Endothelial cell of umbilical vein (primary cell): ENCODE results near the gene PARP9. TPM values are rescaled to one million over a fixed set of nuclear protein-coding genes. Genes with fewer than 3 reads are reported as not detected.

Experiments used
- BruUV-seq: library from RNA; stranded (reverse); fragments of 400-500 nt; replicated peaks from 2 replicates; lab custom pipeline; 2021; lab: Mats Ljungman, UMichigan
- CTCF ChIA-PET: fragments of 300-600, 350-600 bp; sonication (Branson Sonifier 250); formaldehyde crosslinking; loops from one replicate; lab custom pipeline; 2021; ENCODE audit warnings: antibody characterized with exemption, inconsistent platforms; lab: Charles Lee
- POLR2A ChIA-PET: fragments of 300-600, 350-600 bp; sonication (Branson Sonifier 250); formaldehyde crosslinking; loops from one replicate; lab custom pipeline; 2021; ENCODE audit warnings: antibody characterized with exemption, inconsistent platforms; lab: Charles Lee
- DNase-seq: peaks from one replicate; pipeline ENCODE4 v3.0.0-alpha.2; 2011; ENCODE audit warnings: low read depth, low spot score
- FAIRE-seq: peaks from 2 replicates; lab custom pipeline; 2011; peaks lifted over from hg19 to GRCh38; lab: Jason Lieb, UNC
- H2AFZ ChIP-seq: 2 replicates; pipeline ENCODE4 v1.6.0; 2012; ENCODE audit warnings: low read depth, low read length, control low read depth, inconsistent platforms
- H3K27ac ChIP-seq: 2 replicates; pipeline ENCODE4 v1.5.1; 2011; ENCODE audit warnings: low read depth, mild to moderate bottlenecking, control low read depth, low read length, moderate library complexity; ENCODE audit not compliant: insufficient read depth
- H3K27me3 ChIP-seq, 2 experiments: 2 replicates each; pipeline versions ENCODE4 v1.6.0 to v1.6.1; 2011; ENCODE audit warnings: low read length in 2 of 2, mixed read lengths in 1 of 2; ENCODE audit not compliant: control insufficient read depth in 2 of 2, insufficient read depth in 2 of 2
- H3K36me3 ChIP-seq, 2 experiments: 2 replicates in 1 of 2; 3 replicates in 1 of 2; pipeline ENCODE4 v1.5.1; 2011; ENCODE audit warnings: low read length in 2 of 2, mild to moderate bottlenecking in 1 of 2, moderate library complexity in 1 of 2; ENCODE audit not compliant: control insufficient read depth in 2 of 2, insufficient read depth in 2 of 2; ENCODE audit errors: extremely low read depth in 1 of 2
- H3K4me1 ChIP-seq: 3 replicates; pipeline ENCODE4 v1.5.1; 2011; ENCODE audit warnings: mild to moderate bottlenecking, low read length; ENCODE audit not compliant: control insufficient read depth, insufficient read depth; ENCODE audit errors: extremely low read depth
- H3K4me2 ChIP-seq: 2 replicates; pipeline ENCODE4 v1.6.1; 2011; ENCODE audit warnings: low read length, control low read depth, mixed read lengths; ENCODE audit not compliant: insufficient read depth
- H3K4me3 ChIP-seq, 3 experiments: fragments of 200-600 bp in 1 of 3; sonication (generic), shearing (Covaris generic) in 1 of 3; replicated peaks in 1 of 3; 2 replicates each; pipeline ENCODE4 v1.5.1; 2011 to 2016; ENCODE audit warnings: control low read depth in 3 of 3, low read length in 3 of 3, mild to moderate bottlenecking in 2 of 3, inconsistent platforms in 1 of 3, low read depth in 1 of 3, moderate library complexity in 1 of 3; ENCODE audit not compliant: insufficient read depth in 1 of 3
- H3K79me2 ChIP-seq: 2 replicates; pipeline ENCODE4 v1.6.0; 2012; ENCODE audit warnings: low read length, inconsistent platforms; ENCODE audit not compliant: control insufficient read depth, insufficient read depth
- H3K9ac ChIP-seq: replicated peaks from 2 replicates; pipeline ENCODE3; 2011; ENCODE audit warnings: low read length, control low read depth; ENCODE audit not compliant: insufficient read depth; ENCODE audit errors: extremely low read depth
- H3K9me1 ChIP-seq: replicated peaks from 3 replicates; pipeline ENCODE4 v1.6.0; 2011; ENCODE audit warnings: mild to moderate bottlenecking, low read length; ENCODE audit not compliant: control insufficient read depth, insufficient read depth; ENCODE audit errors: extremely low read depth
- H3K9me3 ChIP-seq: replicated peaks from 2 replicates; pipeline ENCODE4 v1.5.1; 2012; ENCODE audit warnings: low read length, inconsistent platforms; ENCODE audit not compliant: control insufficient read depth, insufficient read depth
- H4K20me1 ChIP-seq: replicated peaks from 2 replicates; pipeline ENCODE3; 2011; ENCODE audit warnings: mild to moderate bottlenecking, low read length; ENCODE audit not compliant: control insufficient read depth, insufficient read depth; ENCODE audit errors: extremely low read depth
- CTCF ChIP-seq, 2 donors: IDR thresholded peaks; 1 replicate in 1 of 2; 2 replicates in 1 of 2; pipeline ENCODE4 v1.5.1; 2011; ENCODE audit warnings: low read length in 2 of 2, mild to moderate bottlenecking in 2 of 2, moderate library complexity in 2 of 2, control low read depth in 1 of 2, inconsistent platforms in 1 of 2, low read depth in 1 of 2; ENCODE audit not compliant: insufficient read depth in 1 of 2; ENCODE audit errors: extremely low read depth in 1 of 2
- FOS ChIP-seq: IDR thresholded peaks from 2 replicates; pipeline ENCODE4 v1.6.1; 2011; ENCODE audit warnings: mild to moderate bottlenecking, low read length, moderate library complexity, borderline replicate concordance; ENCODE audit not compliant: insufficient read depth
- GATA2 ChIP-seq: IDR thresholded peaks from 2 replicates; pipeline ENCODE4 v1.7.0; 2011; ENCODE audit warnings: low read depth, mild to moderate bottlenecking, moderate library complexity, mixed read lengths, low read length; ENCODE audit not compliant: insufficient read length, insufficient read depth
- MYC ChIP-seq: IDR thresholded peaks from one replicate; pipeline ENCODE4 v1.6.1; 2011; ENCODE audit warnings: mild to moderate bottlenecking, low read depth, low read length
- POLR2A ChIP-seq: IDR thresholded peaks from 2 replicates; pipeline ENCODE4 v1.6.1; 2012; ENCODE audit warnings: low read depth, mild to moderate bottlenecking, control low read depth, low read length
- dilution Hi-C: fragments of 300-500 bp; cut with MboI; formaldehyde crosslinking; loops from one replicate; pipeline ENCODE4 v1.15.0; 2019; ENCODE audit warnings: low sequenced_read_pairs; ENCODE audit not compliant: extremely low pct_ligation_motif_present
- intact Hi-C: fragments of 100-400 bp; cut with micrococcal nuclease; formaldehyde crosslinking; loops from one replicate; pipeline ENCODE4 v1.10.0; 2022
- polyA plus RNA-seq, 4 experiments: library from polyadenylated mRNA; depleted of rRNA in 3 of 4; stranded (reverse) in 3 of 4; unstranded in 1 of 4; fragments of >200 nt; gene quantifications; 2 replicates each; pipeline versions ENCODE4 v1.2.1 to v1.2.3, GENCODE V29; 2011 to 2012; ENCODE audit warnings: missing spikeins in 1 of 4
- total RNA-seq: library from RNA; stranded (reverse); gene quantifications from 2 replicates; pipeline ENCODE4 v1.2.3, GENCODE V29; 2021
- TF ChIP-seq, protein P1 (sequence below): IDR thresholded peaks from 2 replicates; pipeline ENCODE4 v1.6.1; 2011; ENCODE audit not compliant: insufficient read depth, insufficient read length

Gene PARP9
- total and polyA plus RNA-seq, 2 donors (not counting 3 experiments of a cell fraction or from before 2014, with no cell fraction given) = 10.1 to 12.5 TPM

DNA sequence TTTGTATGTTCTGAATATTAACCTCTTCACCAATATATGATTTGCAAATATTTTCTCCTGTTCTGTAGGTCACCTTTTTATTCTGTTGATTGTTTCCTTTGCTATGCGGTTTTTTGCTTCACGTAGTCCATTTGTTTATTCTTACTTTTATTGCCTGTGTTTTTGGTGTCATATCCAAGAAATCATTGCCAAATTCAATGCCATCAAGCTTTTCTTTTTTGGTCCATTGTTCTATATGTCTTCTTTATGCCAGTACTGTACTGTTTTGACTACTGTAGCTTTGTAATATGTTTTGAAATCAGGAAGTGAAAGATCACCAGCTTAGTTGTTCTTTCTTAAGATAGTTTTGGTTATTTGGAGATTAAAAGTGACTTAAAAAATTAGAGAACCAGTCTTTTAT is 17.5 kb upstream of the PARP9 start:
- dilution Hi-C loops = no loop called here
- CTCF ChIA-PET = interaction anchor here (0.8 kb wide), 1 partner anchor 9 kb away, joined by 4 read pairs; no protein-coding TSS in a partner anchor

More for the DNA sequence above, 17.5 kb upstream of the PARP9 start:
- H4K20me1 ChIP-seq = no peaks in the 10 kb centered on the region
- FAIRE-seq (no peak), DNase-seq (no peak)
- no peaks in the 10 kb centered on the region for H3K79me2 ChIP-seq
- no peak overlapping the region for H3K27ac ChIP-seq
- H2AFZ ChIP-seq = no peak overlapping the region
- no peak overlapping the region for H3K9ac ChIP-seq
- no peaks in the 10 kb centered on the region for H3K36me3 ChIP-seq
- intact Hi-C loops = no loop called here
- no peak overlapping the region for H3K4me2 ChIP-seq
- H3K4me1 ChIP-seq = peaks cover 6% of the 10 kb centered on the region
- H3K27me3 ChIP-seq = no peaks in the 10 kb centered on the region
- BruUV-seq = no TSS peak
- H3K4me3 ChIP-seq = no peak overlapping the region
- TF ChIP-seq MYC = no peak
- TF ChIP-seq, protein P1, sequence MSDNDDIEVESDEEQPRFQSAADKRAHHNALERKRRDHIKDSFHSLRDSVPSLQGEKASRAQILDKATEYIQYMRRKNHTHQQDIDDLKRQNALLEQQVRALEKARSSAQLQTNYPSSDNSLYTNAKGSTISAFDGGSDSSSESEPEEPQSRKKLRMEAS = no peak
- TF ChIP-seq GATA2 = no peak
- TF ChIP-seq CTCF (IDR thresholded peaks at IDR 0.05; ENCODE audit: extremely low read depth in 1 of 2, insufficient read depth in 1 of 2, low read depth in 1 of 2, low read length in 2 of 2) = no peak
- no peak for TF ChIP-seq FOS
- TF ChIP-seq POLR2A = no peak
- no peaks in the 10 kb centered on the region for H3K9me3 ChIP-seq
- POLR2A ChIA-PET = no interaction called here
- H3K9me1 ChIP-seq = no peaks in the 10 kb centered on the region
